Caco-2 (cell line): ENCODE data around the gene ZNF157. TPM values are rescaled to one million over a fixed set of nuclear protein-coding genes. Genes with fewer than 3 reads are reported as not detected.

Experiments used
- BruUV-seq: library from RNA; stranded (reverse); fragments of 400-500 nt; replicated peaks from 2 replicates; lab custom pipeline; 2021; lab: Mats Ljungman, UMichigan
- CTCF ChIA-PET: fragments of 300-600 bp; sonication (Branson Sonifier 250); formaldehyde crosslinking; loops from one replicate; lab custom pipeline; 2022; ENCODE audit warnings: antibody characterized with exemption; lab: Charles Lee
- POLR2A ChIA-PET: fragments of 300-600 bp; sonication (Branson Sonifier 250); formaldehyde crosslinking; loops from one replicate; lab custom pipeline; 2022; ENCODE audit warnings: antibody characterized with exemption; lab: Charles Lee
- DNase-seq, 2 experiments: peaks; one replicate each; pipeline versions ENCODE4 v3.0.0 to v3.0.0-alpha.2; 2020 to 2022
- H3K27me3 ChIP-seq: replicated peaks from 2 replicates; pipeline ENCODE4 v1.6.0; 2011; ENCODE audit warnings: low read length; ENCODE audit not compliant: control insufficient read depth, insufficient read depth
- H3K36me3 ChIP-seq: 2 replicates; pipeline ENCODE4 v1.5.1; 2011; ENCODE audit warnings: low read length; ENCODE audit not compliant: control insufficient read depth, insufficient read depth
- H3K4me1 ChIP-seq: fragments of 250-450 bp; sonication (Bioruptor Pico); 2 replicates; pipeline ENCODE4 v1.5.1; 2020; ENCODE audit warnings: mild to moderate bottlenecking
- H3K4me3 ChIP-seq: 2 replicates; pipeline ENCODE4 v1.5.1; 2011; ENCODE audit warnings: low read depth, mild to moderate bottlenecking, control low read depth, low read length
- H3K9me3 ChIP-seq: fragments of 250-450 bp; sonication (Bioruptor Pico); 2 replicates; pipeline ENCODE4 v1.5.1; 2020; ENCODE audit warnings: mild to moderate bottlenecking, moderate library complexity
- H3K27ac Mint-ChIP-seq: one replicate; pipeline ENCODE4 v1.8.0; 2022; ENCODE audit warnings: mixed read lengths; ENCODE audit not compliant: unreplicated experiment
- H3K27me3 Mint-ChIP-seq: one replicate; pipeline ENCODE4 v1.8.0; 2022; ENCODE audit warnings: mixed read lengths; ENCODE audit not compliant: insufficient read depth, unreplicated experiment
- H3K36me3 Mint-ChIP-seq: one replicate; pipeline ENCODE4 v1.8.0; 2022; ENCODE audit warnings: mild to moderate bottlenecking, mixed read lengths; ENCODE audit not compliant: insufficient read depth, unreplicated experiment
- H3K4me1 Mint-ChIP-seq: one replicate; pipeline ENCODE4 v1.8.0; 2022; ENCODE audit warnings: low read depth, mixed read lengths; ENCODE audit not compliant: unreplicated experiment
- H3K4me3 Mint-ChIP-seq: one replicate; pipeline ENCODE4 v1.8.0; 2022; ENCODE audit warnings: mild to moderate bottlenecking, moderate library complexity, mixed read lengths; ENCODE audit not compliant: unreplicated experiment
- H3K9me3 Mint-ChIP-seq: one replicate; pipeline ENCODE4 v1.8.0; 2022; ENCODE audit warnings: mixed read lengths; ENCODE audit not compliant: unreplicated experiment
- CTCF ChIP-seq, 2 experiments: fragments of 200-600 bp in 1 of 2; IDR thresholded peaks; 1 replicate in 1 of 2; 2 replicates in 1 of 2; pipeline versions ENCODE4 v1.5.1 to v1.8.0; 2011 to 2022; ENCODE audit warnings: antibody characterized with exemption in 1 of 2, control low read depth in 1 of 2, inconsistent platforms in 1 of 2, low read depth in 1 of 2, low read length in 1 of 2, mild to moderate bottlenecking in 1 of 2, moderate library complexity in 1 of 2; ENCODE audit not compliant: insufficient read depth in 1 of 2, severe bottlenecking in 1 of 2, unreplicated experiment in 1 of 2
- intact Hi-C: fragments of 100-400 bp; cut with micrococcal nuclease; formaldehyde crosslinking; loops from one replicate; pipeline ENCODE4 v1.10.0; 2022; ENCODE audit not compliant: unreplicated experiment
- total RNA-seq: library from RNA; stranded (reverse); gene quantifications from 2 replicates; pipeline ENCODE4 v1.2.3, GENCODE V29; 2022

The ZNF157 gene
- total RNA-seq, 1 experiment from 2014 or later, result not detected

GRCh38 chrX:47430925-47431324, 60.5 kb downstream of the ZNF157 start:
- DNase-seq, result no peak
- Histone ChIP-seq H3K4me1 (no peaks in the 10 kb centered on the region), H3K9me3 (no peaks in the 10 kb centered on the region), H3K36me3 (no peaks in the 10 kb centered on the region), H3K4me3 (no peak overlapping the region), H3K27me3 (no peaks in the 10 kb centered on the region)
- ChIA-PET CTCF (no interaction called here), POLR2A (no interaction called here)
- Mint-ChIP-seq H3K27ac (no peak overlapping the region), H3K27me3 (no peaks in the 10 kb centered on the region), H3K9me3 (no peaks in the 10 kb centered on the region), H3K36me3 (no peaks in the 10 kb centered on the region), H3K4me3 (no peak overlapping the region), H3K4me1 (no peaks in the 10 kb centered on the region)
- intact Hi-C loops, result no loop called here
- BruUV-seq, result no TSS peak
- TF ChIP-seq CTCF (IDR thresholded peaks at IDR 0.05; ENCODE audit: insufficient read depth in 1 of 2, low read depth in 1 of 2, low read length in 1 of 2, severe bottlenecking in 1 of 2, unreplicated experiment in 1 of 2), result no peak

- DNase-seq, result no peak
- no peak for TF ChIP-seq CTCF (IDR thresholded peaks at IDR 0.05; ENCODE audit: insufficient read depth in 1 of 2, low read depth in 1 of 2, low read length in 1 of 2, severe bottlenecking in 1 of 2, unreplicated experiment in 1 of 2)
- no peak overlapping the region for H3K4me3 Mint-ChIP-seq
- BruUV-seq, result no TSS peak
- H3K4me1 ChIP-seq, result no peaks in the 10 kb centered on the region
- no peaks in the 10 kb centered on the region for H3K4me1 Mint-ChIP-seq
- H3K27me3 Mint-ChIP-seq, result no peaks in the 10 kb centered on the region
- intact Hi-C loops, result no loop called here
- no peaks in the 10 kb centered on the region for H3K9me3 ChIP-seq
- H3K27me3 ChIP-seq, result no peaks in the 10 kb centered on the region
- ChIA-PET CTCF (no interaction called here), POLR2A (no interaction called here)
- H3K4me3 ChIP-seq, result no peak overlapping the region
- H3K36me3 Mint-ChIP-seq, result no peaks in the 10 kb centered on the region
- no peaks in the 10 kb centered on the region; the same call in 1 of the 2 replicates for H3K36me3 ChIP-seq
- no peak overlapping the region for H3K27ac Mint-ChIP-seq
- H3K9me3 Mint-ChIP-seq, result peaks cover 8% of the 10 kb centered on the region
Observed at GRCh38 chrX:47446431-47446830, 76.1 kb downstream of the ZNF157 start.

GRCh38 chrX:47446971-47447370, 76.6 kb downstream of the ZNF157 start:
- intact Hi-C loops, result no loop called here
- H3K36me3 Mint-ChIP-seq, result no peaks in the 10 kb centered on the region

More at GRCh38 chrX:47446971-47447370, 76.6 kb downstream of the ZNF157 start:
- no peaks in the 10 kb centered on the region for H3K4me1 ChIP-seq
- H3K36me3 ChIP-seq, result no peaks in the 10 kb centered on the region; the same call in 1 of the 2 replicates
- H3K27ac Mint-ChIP-seq, result no peak overlapping the region
- BruUV-seq, result no TSS peak
- H3K9me3 Mint-ChIP-seq, result peaks cover 8% of the 10 kb centered on the region
- no peaks in the 10 kb centered on the region for H3K4me1 Mint-ChIP-seq
- no peak for TF ChIP-seq CTCF (IDR thresholded peaks at IDR 0.05; ENCODE audit: insufficient read depth in 1 of 2, low read depth in 1 of 2, low read length in 1 of 2, severe bottlenecking in 1 of 2, unreplicated experiment in 1 of 2)
- no peak overlapping the region for H3K4me3 ChIP-seq
- H3K9me3 ChIP-seq, result no peaks in the 10 kb centered on the region
- POLR2A ChIA-PET, result no interaction called here
- CTCF ChIA-PET, result no interaction called here
- H3K4me3 Mint-ChIP-seq, result no peak overlapping the region
- no peaks in the 10 kb centered on the region for H3K27me3 ChIP-seq
- DNase-seq, result no peak
- no peaks in the 10 kb centered on the region for H3K27me3 Mint-ChIP-seq
